Renal pelvis (tissue), 4 donors: ENCODE data around the gene CCDC149. TPM values are rescaled to one million over a fixed set of nuclear protein-coding genes. Genes with fewer than 3 reads are reported as not detected.

Experiments
- DNase-seq: peaks from one replicate; pipeline ENCODE4 v3.0.0-alpha.2; 2013
- polyA plus RNA-seq, 3 donors: library from polyadenylated mRNA; unstranded; fragments of 120-200 nt; gene quantifications; one replicate each; pipeline ENCODE4 v1.2.1, GENCODE V29; 2013; ENCODE audit not compliant: insufficient read length in 3 of 3

CCDC149 gene
- polyA plus RNA-seq, 3 donors: 16.4 to 22.1 (median 21.5) TPM

GRCh38 chr4:24777536-24778463, 135.0 kb downstream of the CCDC149 start:
- no peak for DNase-seq

- DNase-seq: no peak
Measured at GRCh38 chr4:24775750-24776149, 137.1 kb downstream of the CCDC149 start.

GRCh38 chr4:24775032-24775605, 137.7 kb downstream of the CCDC149 start:
- DNase-seq: no peak

GRCh38 chr4:24774452-24774851, 138.4 kb downstream of the CCDC149 start:
- no peak for DNase-seq

- DNase-seq: no peak
Measured at GRCh38 chr4:24772952-24773351, 139.9 kb downstream of the CCDC149 start.

DNA sequence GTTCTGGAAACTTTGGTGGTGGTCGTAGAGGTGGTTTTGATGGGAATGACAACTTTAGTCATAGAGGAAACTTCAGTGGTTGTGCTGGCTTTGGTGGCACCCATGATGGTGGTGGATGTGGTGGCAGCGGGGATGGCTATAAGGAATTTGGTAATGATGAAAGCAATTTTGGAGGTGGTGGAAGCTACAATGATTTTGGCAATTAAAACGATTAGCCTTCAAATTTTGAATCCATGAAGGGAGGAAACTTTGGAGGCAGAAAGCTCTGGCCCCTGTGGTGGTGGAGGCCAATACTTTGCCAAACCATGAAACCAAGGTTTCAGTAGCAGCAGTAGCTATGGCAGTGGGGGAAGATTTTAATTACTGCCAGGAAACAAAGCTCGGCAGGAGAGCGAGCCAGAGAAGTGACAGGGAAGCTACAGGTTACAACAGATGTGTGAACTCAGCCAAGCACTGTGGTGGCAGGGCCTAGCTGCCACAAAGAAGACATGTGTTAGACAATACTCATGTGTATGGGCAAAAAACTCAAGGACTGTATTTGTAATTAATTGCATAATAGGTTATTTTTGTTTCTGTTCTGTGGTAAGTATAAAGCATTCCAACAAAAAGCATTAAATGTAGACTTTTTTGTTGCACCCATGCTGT, 140.7 kb downstream of the CCDC149 start:
- no peak for DNase-seq

DNA sequence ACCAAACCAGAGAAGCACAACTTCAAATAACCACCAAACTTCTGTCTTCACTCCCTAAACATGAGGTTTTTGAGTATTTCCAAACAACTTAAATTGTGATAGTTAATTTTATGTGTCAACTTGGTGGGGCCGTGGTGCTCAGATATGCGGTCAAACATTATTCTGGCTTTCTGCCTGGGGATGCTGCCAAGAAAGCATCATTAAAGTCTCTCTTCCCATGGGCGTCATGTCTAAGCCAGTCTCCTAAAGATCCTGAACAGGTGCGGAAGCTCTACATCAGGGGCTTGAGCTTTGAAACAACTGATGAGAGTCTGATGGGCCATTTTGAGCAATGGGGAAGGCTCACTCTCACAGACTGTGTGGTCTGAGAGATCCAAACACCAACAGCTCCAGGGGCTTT, 141.6 kb downstream of the CCDC149 start:
- DNase-seq: no peak

- no peak for DNase-seq
Measured at GRCh38 chr4:24770667-24771066, 142.2 kb downstream of the CCDC149 start.

DNA sequence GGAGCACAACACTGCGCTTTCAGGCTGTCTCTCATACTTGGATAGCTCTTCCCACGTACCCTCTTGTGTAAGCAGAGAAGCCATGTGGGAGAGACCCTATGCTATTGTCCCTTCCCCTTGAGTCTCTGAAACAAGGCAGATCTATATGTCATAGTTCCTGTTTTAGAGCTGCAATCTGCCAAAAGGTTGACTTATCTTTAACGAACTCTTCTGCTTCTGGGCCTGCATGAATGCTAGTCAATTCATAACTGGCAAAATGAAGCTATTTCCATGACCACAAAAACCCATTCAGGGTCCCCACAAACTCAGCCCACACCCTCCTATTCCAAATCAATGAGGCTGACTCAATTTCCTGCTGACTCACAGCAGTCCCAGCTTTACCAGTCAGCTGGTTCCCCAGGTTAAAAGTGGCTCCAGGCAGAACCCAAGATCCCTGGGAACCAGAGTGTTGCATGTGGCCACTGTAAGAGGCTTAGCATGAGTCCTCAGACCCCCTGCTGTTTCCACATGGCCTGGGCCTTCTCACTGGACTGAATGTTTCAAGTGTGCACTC, 142.7 kb downstream of the CCDC149 start:
- DNase-seq: no peak

- DNase-seq: no peak
Measured at GRCh38 chr4:24769571-24769970, 143.3 kb downstream of the CCDC149 start.

DNA sequence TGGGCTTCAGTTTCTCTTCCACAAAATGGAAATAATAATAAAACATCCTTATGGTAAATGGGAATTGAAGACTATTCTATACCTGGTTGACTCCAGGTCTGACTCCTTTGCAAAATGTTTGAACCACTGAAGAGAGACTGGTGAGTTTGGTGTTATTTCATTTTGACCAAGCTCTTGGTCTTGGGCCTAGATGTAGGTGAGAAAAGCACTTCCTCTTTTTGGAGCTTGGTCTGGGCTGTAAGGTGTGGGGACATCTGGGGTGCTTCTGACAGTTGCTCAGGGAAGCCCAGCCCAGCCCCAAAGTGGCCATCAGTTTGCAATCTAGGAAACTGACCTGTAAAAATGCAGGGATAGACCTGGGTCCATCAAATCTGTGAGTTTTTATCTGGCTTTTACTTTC, 144.2 kb downstream of the CCDC149 start:
- no peak for DNase-seq

DNA sequence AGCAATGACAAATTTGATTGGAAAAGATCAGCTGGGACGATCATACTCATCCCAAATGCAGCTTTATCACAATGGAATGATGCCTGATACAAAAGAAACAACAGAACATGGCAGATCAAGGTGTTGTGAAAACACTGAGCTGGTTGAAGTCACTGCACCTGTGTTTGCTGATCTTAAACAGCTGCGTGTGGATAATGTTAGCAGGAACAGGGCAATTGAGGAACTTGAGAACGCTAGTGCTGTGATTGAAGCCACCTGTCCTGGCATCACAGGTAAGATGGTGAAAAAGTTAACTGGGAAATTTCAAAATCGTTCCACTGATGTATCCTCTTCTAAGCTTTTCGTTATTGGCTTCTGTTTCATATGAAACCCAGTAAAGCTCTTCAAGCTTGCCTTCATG, 144.8 kb downstream of the CCDC149 start:
- no peak for DNase-seq

DNA sequence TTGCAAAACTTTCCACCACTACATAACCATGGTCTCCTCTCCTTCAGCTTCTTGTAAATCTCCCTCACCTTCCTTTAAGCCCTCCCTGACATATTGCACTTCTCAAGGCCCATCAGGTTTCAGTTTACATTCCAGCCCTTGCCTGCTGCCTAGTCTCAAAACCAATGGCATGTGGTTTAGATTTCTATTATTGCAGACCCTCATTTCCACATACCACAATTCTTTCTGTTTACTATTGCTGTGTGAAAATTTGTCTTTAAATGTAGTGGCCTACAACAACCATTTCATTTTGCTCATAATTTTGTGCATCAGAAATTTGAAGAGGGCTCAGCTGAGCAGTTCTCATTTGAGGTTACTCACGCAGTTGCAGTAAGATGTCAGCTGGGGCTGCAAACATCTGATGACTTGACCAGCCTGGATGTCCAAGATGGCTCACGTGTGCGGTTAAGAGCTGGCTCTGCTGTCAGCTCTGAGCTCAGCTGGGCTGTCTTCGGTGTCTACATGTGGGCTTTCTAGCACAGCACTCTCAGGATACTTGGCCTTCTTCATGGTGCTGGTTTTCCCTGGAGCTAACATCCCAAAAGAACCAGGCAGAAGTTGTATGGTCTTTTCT, 147.4 kb downstream of the CCDC149 start:
- no peak for DNase-seq

GRCh38 chr4:24764345-24764744, 148.5 kb downstream of the CCDC149 start:
- DNase-seq: no peak

GRCh38 chr4:24763631-24764297, 149.1 kb downstream of the CCDC149 start:
- peak; percentile 16 for DNase-seq

Other genes with a start within 250 kb of the CCDC149 start
- 10 to 100 TPM; 13.7 to 17.1 (median 16.1) TPM for gene SOD3, start 117.5 kb downstream of the CCDC149 start, polyA plus RNA-seq
- gene LGI2, start 117.9 kb upstream of the CCDC149 start, polyA plus RNA-seq: 10 to 100 TPM; 26.1 to 34.3 (median 34.1) TPM
- 10 to 100 TPM; 12.8 to 21.4 (median 19.7) TPM for gene SEPSECS, start 247.4 kb upstream of the CCDC149 start, polyA plus RNA-seq